ENCODE measurements around the gene PTPRN2.

Gene PTPRN2

DNA sequence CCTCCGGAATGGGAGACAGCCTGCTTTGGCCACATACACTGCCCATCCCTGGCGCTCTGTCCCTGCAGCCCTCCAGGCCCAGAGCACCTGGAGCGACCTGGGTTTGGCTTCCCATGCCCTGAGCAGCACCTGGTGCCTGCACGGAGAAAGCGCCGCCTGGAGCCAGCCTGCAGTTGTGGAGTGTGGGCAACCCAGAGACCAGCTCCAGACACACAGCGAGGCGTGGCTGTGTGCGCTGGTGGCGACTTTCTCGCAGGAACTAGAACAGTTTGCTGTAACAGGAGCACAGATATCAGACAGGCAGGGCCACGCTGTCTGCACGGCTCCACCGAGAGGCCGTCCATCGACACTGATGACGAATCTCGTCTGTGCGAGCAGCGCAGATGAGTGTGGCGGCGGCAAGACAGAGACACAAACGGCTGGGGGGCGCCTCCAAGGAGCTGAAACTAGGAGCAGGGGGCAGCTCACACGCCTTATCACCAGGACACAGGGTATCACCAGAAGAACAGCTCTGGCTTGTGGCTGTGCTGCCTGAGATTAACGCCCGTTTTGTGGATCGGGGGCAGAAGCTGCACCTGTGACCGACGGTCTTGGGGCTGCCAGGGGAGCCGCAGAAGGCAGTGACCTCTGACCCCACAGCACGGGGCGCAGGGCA, 975.5 kb downstream of the PTPRN2 start:
- DNase-seq (ENCODE audit: low read depth in 2 of 2): no peak

DNA sequence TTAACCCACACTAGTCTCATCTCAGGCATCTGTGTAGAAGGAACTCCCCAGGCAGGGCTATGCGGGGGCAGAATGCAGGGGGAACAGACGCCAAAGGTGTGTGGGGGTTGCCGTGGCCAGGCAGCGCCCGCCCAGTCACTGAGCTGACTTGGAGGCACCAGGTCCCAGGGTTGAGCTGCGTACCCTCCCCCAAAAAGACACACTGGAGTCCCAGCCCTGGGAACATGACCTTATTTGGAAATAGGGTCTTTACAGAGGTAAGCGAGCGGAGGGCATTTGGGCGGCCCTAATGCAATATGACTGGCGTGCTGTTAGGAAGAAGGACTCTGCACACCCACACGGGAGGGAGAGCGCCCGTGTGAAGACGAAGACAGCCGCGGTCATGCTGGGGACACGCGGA, 976.3 kb downstream of the PTPRN2 start:
- DNase-seq (ENCODE audit: low read depth in 2 of 2): no peak

- DNase-seq (ENCODE audit: low read depth in 2 of 2): no peak
Observed at GRCh38 chr7:157610671-157611295, 976.8 kb downstream of the PTPRN2 start.

DNA sequence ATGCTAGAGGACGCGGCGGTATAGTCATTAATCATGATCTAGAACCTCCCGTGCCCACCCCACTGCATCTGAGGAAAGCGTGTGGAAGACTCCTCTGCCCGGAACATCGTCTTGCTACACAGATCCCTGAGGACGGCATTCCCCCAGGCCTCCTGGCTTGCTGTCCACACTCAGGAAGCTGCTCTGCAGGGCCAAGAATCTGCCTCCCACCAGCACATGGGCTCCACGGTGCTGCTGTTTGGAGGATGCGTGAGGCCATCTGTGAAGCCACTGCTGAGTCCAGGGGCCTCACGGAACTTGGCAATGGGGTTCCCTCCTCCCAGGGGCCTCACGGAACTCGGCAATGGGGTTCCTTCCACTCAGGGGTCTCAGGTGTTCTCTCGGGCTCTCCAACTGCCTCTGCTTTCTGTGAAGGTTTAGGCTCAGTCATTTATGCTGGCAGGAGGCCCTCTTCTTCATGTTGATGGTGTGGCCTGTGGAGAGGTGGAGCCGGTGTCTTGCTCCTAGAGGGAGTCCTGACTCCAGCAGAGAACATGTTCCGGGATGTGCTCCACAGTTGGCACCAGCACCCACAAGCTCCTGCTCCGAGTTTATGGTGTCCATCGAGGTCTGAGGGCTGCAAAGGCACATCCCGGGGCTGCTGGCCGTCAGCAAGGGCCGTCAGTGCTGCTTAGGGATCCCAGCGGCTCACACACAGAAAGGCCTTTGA, 977.5 kb downstream of the PTPRN2 start:
- no peak for DNase-seq (ENCODE audit: low read depth in 2 of 2)

GRCh38 chr7:157609516-157609915, 978.1 kb downstream of the PTPRN2 start:
- no peak for DNase-seq (ENCODE audit: low read depth in 2 of 2)

DNA sequence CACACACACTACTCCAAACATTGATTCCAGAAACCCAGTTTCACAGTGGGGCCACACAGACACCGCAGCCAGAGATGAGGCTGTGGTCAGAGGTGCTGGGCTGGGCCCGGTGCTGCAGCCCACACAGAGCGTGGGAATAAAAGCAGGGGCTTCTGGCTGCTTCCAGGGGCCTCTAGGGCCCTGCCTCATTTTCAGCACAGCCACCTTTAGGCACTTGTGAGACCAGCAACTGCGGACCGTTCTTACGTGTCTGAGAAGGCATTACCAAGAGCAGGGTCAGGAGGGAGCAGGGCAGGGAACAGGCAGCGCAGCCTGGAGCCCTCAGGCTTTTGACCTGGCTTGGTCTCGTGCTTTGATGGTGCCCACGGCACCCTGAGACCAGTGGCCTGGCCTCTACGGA, 980.4 kb downstream of the PTPRN2 start:
- DNase-seq (ENCODE audit: low read depth in 2 of 2): no peak

DNA sequence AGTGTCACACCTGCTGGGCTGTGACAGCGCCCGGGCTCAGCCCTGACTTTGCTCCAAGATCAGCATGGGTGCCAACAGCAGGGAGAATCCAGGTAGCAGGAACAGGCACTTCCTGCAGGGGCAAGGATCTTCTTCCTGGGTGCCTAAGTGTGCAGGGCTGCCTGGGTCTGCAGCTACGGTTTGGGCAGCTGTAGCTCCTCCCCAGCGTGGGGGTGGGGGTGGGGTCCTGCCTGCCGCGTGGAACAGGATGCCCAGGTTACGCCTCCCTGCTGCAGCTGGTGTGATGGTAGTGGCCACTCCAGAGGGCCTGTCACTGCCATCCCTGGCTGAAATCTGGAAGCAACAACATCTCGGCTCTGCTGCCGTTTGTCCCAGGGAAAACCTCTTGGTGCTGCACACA, 981.5 kb downstream of the PTPRN2 start:
- no peak for DNase-seq (ENCODE audit: low read depth in 2 of 2)

DNA sequence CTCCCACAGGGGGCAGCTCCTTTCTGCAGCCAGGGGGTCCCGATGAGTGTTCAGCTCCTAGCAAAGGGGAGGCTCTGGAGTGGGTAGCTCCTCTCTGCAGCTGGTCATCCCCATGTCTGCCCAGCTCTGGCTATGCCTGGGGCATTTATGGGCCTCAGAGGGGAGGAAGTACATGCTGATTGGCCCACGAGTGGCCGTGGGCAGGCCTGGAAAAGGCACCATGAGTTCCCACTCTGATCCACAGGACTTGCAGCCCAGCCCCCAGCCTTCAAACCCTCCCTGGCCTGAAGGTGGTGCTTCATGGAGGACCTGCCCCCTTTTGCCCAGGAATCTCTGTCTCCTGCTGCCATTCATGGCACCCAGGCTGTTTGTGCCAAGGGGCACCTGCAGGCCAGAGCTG, 982.0 kb downstream of the PTPRN2 start:
- no peak for DNase-seq (ENCODE audit: low read depth in 2 of 2)

GRCh38 chr7:157604661-157605381, 982.8 kb downstream of the PTPRN2 start:
- no peak for DNase-seq (ENCODE audit: low read depth in 2 of 2)

DNA sequence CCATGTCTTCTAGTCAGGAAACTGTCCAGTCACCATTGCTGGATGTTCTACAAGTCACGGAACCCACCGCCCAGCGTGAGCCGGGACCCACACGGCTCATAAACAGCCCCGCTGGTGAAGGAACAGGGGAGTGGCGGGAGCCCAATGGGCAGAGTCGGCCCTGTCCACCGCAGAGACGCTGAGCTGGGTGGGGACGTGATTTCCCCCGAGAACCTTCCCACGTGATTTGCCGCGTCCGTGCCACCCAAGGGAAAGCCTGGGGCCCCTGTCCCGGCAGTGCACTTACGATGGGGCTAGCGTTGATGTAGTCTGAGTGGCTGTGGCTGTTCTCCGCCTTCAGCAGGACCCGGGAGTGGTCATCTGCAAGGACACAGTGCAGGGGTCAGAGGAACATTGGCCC, 983.9 kb downstream of the PTPRN2 start:
- no peak for DNase-seq (ENCODE audit: low read depth in 2 of 2)

- no peak for DNase-seq (ENCODE audit: low read depth in 2 of 2)
Observed at GRCh38 chr7:157603005-157603404, 984.6 kb downstream of the PTPRN2 start.

- no peak for DNase-seq (ENCODE audit: low read depth in 2 of 2)
Observed at GRCh38 chr7:157602581-157602980, 985.0 kb downstream of the PTPRN2 start.

DNA sequence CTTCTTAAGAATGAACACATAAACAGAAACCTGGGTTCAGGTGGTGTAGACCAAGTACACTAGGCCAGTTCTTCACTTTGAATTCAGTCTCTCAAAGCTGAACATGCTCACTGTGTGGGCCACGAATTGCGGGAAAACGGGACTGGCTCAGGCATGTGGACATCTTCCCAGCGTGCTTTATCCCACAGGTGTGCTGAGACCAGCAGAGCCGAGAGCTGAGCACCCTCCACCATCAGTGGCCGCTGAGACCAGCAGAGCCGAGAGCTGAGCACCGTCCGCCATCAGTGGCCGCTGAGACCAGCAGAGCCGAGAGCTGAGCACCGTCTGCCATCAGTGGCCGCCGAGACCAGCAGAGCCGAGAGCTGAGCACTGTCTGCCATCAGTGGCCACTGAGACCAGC, 985.5 kb downstream of the PTPRN2 start:
- DNase-seq (ENCODE audit: low read depth in 2 of 2): no peak

DNA sequence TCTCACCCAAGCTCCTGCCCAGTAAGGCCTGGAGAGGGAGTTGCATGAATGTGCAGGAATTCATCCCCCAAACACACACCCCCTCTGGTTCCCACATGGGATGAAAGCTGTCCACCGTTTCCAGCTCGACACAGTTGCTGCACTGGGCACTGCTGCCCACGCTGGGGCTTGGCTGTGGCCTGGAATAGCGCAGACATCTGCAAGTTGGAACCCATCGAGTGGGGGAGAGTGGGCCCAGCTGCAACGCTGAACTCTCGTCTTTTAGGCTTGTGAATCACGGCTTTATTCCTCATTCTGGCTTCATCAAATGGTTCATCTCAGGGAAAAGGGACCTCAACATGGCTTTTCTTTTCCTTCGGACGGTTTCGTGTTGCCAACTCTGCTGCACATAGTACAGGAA, 986.1 kb downstream of the PTPRN2 start:
- no peak for DNase-seq (ENCODE audit: low read depth in 2 of 2)

- no peak for DNase-seq (ENCODE audit: low read depth in 2 of 2)
Observed at GRCh38 chr7:157599491-157599890, 988.1 kb downstream of the PTPRN2 start.

DNA sequence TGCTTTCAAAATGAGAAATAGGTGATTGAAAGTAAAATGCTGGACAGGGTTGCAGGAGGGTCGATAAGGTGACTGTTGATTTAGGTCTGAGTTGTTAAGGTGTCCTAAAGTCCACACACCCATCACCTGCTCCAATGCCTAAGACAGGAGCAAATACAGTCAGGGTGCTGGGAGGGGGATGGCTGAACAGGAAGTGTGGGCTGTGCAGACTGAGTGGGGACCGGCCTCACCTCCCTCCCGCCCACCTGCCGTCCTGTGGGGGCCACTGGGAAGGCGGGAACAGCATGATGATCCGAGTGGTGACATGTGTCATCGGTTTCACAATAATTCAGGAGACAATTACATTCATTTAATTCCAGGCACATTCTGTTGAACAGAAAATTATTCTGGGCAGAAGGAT, 990.1 kb downstream of the PTPRN2 start:
- DNase-seq (ENCODE audit: low read depth in 2 of 2): no peak

GRCh38 chr7:157596881-157597280, 990.7 kb downstream of the PTPRN2 start:
- DNase-seq (ENCODE audit: low read depth in 2 of 2): no peak

- no peak for DNase-seq (ENCODE audit: low read depth in 2 of 2)
Observed at GRCh38 chr7:157596471-157596870, 991.2 kb downstream of the PTPRN2 start.

GRCh38 chr7:157596026-157596425, 991.6 kb downstream of the PTPRN2 start:
- DNase-seq (ENCODE audit: low read depth in 2 of 2): no peak

DNA sequence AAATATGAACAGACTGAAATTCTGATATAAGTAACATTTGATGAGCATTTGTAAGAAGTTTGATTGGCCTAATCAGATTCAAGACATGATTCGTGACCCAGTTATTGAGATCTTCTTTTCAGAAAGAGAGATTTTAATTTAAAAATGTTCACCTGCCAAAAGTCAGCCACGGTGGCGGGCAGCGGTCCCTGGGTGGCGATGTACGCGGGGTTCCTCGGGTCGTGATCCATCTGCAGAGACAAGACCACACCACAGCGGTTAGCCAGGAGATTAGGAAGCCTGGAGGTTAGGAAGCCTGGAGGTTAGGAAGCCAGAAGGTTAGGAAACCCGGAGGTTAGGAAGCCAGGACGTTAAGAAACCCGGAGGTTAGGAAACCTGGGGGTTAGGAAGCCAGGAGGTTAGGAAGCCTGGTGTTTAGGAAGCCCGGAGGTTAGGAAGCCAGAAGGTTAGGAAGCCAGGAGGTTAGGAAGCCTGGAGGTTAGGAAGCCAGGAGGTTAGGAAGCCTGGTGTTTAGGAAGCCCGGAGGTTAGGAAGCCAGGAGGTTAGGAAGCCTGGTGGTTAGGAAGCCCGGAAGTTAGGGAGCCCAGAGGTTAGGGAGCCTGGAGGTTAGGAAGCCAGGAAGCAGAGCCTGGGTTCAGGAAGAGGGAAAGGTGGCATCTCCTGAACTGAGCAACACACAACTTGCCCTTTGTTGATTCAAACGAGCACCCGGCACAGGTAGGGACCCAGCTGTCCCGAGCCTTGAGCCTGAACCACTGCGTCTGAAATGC, 992.4 kb downstream of the PTPRN2 start:
- no peak for DNase-seq (ENCODE audit: low read depth in 2 of 2)

DNA sequence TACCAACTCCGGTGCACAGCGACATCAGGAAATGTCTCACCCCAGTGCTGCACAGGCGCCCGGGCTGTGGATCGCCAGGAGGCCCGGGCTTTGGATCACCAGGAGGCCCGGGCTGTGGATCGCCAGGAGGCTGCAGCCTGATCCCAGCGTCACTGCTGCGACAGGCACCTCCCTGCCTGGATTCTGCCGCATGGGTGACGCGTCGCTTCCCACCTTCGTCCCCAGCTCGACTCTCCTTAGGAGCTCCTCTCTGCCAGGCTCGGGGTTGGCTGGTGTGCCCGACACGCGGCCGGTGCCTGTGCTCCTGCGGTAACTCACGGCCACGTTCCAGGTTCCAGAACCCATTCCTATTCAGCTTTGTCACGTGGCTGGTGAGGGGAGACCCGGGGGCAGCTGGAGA, 993.3 kb downstream of the PTPRN2 start:
- DNase-seq (ENCODE audit: low read depth in 2 of 2): no peak

- DNase-seq (ENCODE audit: low read depth in 2 of 2): no peak
Observed at GRCh38 chr7:157593541-157593940, 994.1 kb downstream of the PTPRN2 start.

Measured in stimulated activated CD8-positive, alpha-beta memory T cell treated with anti-CD3 and anti-CD28 coated beads, Interleukin-7, amount 100 ng/mL, for 1 hour (primary cell).